Mesodermal cell (in vitro differentiated cells): Measurements from ENCODE around the gene LTBP2.
A peak's percentile ranks its signal among the peaks of the same experiment; 100 is the strongest.

ENCODE experiments used
- H3K27ac ChIP-seq: 2 replicates; pipeline ENCODE4 v1.7.0; 2013; ENCODE audit warnings: mild to moderate bottlenecking, low read depth, low read length, moderate library complexity; ENCODE audit not compliant: severe bottlenecking
- H3K36me3 ChIP-seq: 2 replicates; pipeline ENCODE4 v1.7.1; 2013; ENCODE audit warnings: mild to moderate bottlenecking, low read length, moderate library complexity; ENCODE audit not compliant: control insufficient read depth, insufficient read depth
- H3K4me1 ChIP-seq: one replicate; pipeline ENCODE4 v1.7.1; 2013; ENCODE audit warnings: mild to moderate bottlenecking, low read length; ENCODE audit not compliant: insufficient read depth, control insufficient read depth, poor library complexity, severe bottlenecking
- H3K4me3 ChIP-seq: 2 replicates; pipeline ENCODE4 v1.7.0; 2013; ENCODE audit warnings: low read length, control low read depth, mild to moderate bottlenecking; ENCODE audit not compliant: insufficient read depth, poor library complexity, severe bottlenecking; ENCODE audit errors: extremely low read depth
- H3K9me3 ChIP-seq: 2 replicates; pipeline ENCODE4 v1.7.1; 2013; ENCODE audit warnings: mild to moderate bottlenecking, low read length, moderate library complexity; ENCODE audit not compliant: control insufficient read depth
- WGBS, 2 experiments: methylation state at CpG; one replicate each; pipeline ENCODE4 v1.1.5; 2013; ENCODE audit warnings: missing lambda C conversion rate in 2 of 2; ENCODE audit not compliant: insufficient coverage in 2 of 2; 5-methylcytosine and 5-hydroxymethylcytosine counted together

Gene LTBP2

DNA sequence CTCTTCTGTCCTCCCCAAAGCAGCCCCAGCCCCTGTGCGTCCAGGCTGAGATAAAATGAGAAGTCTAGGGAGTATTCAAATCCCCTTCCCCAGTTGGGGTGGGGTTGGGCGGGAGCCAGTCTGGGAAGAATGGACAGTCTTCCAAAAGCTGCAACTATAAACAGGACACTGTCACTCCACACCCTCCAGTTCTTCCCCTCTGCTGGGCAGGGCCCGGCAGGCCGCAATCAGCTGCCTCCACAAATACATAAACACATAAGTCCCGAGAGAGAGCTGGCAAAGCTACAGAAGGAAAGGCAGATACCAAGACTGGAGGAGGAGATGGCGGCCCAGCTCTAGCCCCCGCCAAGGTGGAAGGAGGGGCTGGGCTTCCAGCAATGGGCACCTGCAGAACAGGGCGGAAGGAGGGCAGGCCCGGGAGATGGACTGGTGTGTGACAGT lies 12.7 kb downstream of the LTBP2 start:
- peaks cover 11% of the 10 kb centered on the region for H3K4me1 ChIP-seq
- H3K4me3 ChIP-seq: no peak overlapping the region
- WGBS, 2 experiments: 96 to 100% methylated on average over 4 to 6 of the region's 9 CpGs
- H3K9me3 ChIP-seq: no peaks in the 10 kb centered on the region
- H3K27ac ChIP-seq: peak overlapping the region; percentile 16
- H3K36me3 ChIP-seq: peaks cover 37% of the 10 kb centered on the region

DNA sequence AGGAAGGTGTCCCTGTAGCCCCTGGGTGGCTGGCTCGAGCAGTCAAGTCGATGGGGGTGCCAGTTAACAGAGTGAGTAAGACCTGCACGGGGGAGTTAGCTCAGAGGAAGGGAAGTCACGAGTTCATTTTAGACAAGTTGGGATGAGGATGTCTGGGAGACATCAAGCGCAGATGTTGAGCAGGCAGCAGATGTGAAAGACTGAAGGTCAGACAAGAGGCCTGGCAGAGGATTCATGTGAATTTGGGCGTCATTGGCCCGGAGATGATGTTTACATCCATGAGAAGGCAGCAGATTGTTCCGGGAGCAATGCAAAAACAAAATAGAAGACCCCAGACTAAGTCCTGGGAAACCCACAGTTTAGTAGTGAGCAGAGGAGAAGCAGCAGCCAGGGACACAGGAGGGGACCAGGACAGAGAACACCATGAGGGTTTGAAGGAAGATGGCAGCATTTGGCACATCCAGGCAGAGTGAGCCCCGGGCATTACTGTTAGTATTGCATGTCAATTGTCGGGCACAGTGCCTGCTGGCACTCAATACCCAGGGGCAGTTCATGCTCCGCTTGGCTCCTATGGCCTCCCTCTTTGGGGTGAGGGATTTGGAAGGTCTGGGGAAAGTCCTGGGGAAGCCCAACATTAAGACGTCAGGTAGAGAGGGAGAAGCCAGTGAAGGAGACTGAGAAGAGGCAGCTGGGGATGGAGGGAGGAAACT lies 15.1 kb downstream of the LTBP2 start:
- 92 to 93% methylated on average over 11 of the region's 12 CpGs for WGBS, 2 experiments
- no peak overlapping the region for H3K27ac ChIP-seq
- peaks cover 20% of the 10 kb centered on the region for H3K4me1 ChIP-seq
- H3K4me3 ChIP-seq: no peak overlapping the region
- H3K36me3 ChIP-seq: peaks cover 27% of the 10 kb centered on the region
- no peaks in the 10 kb centered on the region for H3K9me3 ChIP-seq

DNA sequence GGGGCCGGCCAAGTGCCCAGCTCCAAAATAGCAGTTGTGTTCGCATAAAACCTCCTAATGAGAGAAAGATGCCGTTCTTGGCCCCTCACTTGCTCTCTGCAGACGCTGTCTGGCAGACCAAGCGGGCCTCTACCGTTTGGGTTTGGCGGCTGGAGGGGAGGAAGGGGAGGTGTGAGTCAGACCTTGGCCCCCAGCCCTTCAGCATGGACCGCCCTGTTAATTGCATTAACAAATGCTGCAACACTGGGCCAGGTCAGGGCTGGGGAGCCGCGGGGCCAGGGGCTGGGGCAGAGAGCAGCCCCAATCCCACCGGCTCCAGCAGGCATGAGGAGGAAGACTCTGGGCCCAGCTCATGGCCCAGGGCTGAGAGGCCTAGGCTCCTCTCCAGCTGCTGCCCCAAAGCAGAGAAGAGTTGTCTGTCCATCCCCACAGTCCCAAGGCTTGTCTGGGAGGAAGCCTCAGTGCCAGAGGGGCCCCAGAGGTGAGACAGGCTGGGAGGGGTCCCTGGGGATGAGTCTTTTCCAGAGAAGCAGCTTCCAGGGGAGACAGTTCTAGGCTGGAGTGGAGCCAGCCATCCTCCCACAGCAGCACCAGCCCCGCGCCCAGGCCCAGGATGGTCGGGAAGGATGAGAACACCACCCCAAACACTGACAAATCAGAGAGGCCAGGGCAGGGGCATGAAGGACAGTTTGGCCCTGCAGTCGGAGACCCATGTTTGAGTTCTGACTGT lies 16.9 kb downstream of the LTBP2 start:
- Histone ChIP-seq H3K36me3 (peaks cover 15% of the 10 kb centered on the region), H3K4me1 (peaks cover 25% of the 10 kb centered on the region), H3K9me3 (no peaks in the 10 kb centered on the region), H3K4me3 (no peak overlapping the region), H3K27ac (peak overlapping the region; percentile 13)
- whole genome bisulfite sequencing, 2 experiments: 84% methylated on average over 13 to 15 of the region's 15 CpGs

DNA sequence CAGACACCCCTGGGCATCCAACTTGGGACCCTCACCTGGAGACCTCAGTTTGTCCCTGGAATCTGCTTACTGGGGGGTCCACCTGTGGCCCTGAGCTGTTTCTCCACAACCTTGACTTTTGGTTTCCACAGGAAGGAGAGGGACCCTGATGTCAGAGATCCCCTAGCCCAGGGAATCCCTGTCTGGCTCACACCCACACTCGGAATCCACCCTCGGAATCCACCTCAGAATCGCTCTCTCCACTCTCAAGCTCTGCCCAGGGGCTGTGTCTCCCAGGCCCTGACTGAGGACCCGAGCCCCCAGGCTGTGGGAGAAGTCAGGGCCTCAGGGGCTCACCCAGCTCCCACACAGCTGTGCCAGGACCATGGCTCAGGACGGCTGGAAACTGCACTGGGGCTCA lies 17.4 kb downstream of the LTBP2 start:
- Histone ChIP-seq H3K4me1 (peaks cover 25% of the 10 kb centered on the region), H3K9me3 (no peaks in the 10 kb centered on the region), H3K36me3 (peaks cover 15% of the 10 kb centered on the region), H3K27ac (peak overlapping the region; percentile 13), H3K4me3 (no peak overlapping the region)
- WGBS, 2 experiments: 86 to 100% methylated on average over 2 of the region's 5 CpGs

DNA sequence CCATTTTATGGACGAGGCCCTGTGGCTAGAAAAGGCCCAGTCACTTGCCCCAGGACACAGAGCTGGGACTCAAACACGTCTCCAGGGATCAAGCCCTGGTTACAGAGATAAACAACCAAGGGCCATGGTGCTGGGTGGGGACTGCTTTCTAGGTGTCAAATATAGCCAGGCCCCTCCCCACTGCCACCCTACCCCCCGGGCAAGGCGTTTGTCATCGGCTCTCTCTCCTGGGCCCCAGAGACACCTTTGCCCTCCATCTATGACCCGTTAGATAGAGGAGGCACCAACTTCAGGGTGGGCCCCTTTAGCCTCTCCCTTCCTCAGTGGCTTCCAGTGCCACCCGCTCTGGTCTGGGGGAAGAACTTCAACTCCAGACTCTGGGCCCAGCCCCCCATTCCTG lies 18.0 kb downstream of the LTBP2 start:
- Histone ChIP-seq H3K4me3 (no peak overlapping the region), H3K27ac (no peak overlapping the region), H3K9me3 (no peaks in the 10 kb centered on the region), H3K4me1 (peaks cover 25% of the 10 kb centered on the region), H3K36me3 (peaks cover 18% of the 10 kb centered on the region)
- 86 to 94% methylated on average over 5 to 7 of the region's 7 CpGs for WGBS, 2 experiments

DNA sequence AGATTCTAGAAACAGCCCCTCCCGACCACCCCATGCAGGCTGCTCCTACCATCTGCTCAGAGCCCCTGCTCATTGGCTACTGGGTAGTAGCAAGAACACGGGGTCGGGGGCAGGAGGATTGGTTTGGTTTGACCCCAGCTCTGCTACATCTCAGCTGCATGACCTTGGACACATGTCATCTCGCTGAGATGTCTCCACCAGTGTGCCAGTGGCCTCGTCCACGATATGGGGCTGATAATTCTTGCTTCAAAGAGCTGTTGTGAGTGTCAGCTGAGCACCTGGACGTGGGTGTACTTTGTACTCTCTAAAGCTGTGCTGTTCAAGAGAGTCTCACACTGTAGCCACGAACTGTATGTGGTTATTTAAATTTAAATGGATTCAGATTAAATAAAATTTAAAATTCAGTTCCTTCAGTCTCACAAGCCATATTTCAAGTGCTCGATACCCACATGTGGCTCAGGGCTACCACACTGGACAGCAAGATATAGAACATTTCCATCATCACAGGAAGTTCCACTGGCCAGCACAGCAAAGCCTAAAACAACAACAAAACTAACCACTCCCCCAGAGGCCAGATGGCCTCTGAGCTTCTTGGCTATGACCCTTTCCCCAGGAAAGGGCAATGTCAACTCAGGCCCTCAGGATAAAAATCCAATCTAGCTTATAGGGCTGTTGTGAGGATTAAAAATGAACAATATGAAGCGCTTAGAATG lies 18.6 kb downstream of the LTBP2 start:
- Histone ChIP-seq H3K36me3 (peaks cover 21% of the 10 kb centered on the region), H3K4me1 (peaks cover 25% of the 10 kb centered on the region), H3K4me3 (no peak overlapping the region), H3K27ac (no peak overlapping the region), H3K9me3 (no peaks in the 10 kb centered on the region)
- WGBS, 2 experiments: 85 to 91% methylated on average over 7 to 8 of the region's 10 CpGs

DNA sequence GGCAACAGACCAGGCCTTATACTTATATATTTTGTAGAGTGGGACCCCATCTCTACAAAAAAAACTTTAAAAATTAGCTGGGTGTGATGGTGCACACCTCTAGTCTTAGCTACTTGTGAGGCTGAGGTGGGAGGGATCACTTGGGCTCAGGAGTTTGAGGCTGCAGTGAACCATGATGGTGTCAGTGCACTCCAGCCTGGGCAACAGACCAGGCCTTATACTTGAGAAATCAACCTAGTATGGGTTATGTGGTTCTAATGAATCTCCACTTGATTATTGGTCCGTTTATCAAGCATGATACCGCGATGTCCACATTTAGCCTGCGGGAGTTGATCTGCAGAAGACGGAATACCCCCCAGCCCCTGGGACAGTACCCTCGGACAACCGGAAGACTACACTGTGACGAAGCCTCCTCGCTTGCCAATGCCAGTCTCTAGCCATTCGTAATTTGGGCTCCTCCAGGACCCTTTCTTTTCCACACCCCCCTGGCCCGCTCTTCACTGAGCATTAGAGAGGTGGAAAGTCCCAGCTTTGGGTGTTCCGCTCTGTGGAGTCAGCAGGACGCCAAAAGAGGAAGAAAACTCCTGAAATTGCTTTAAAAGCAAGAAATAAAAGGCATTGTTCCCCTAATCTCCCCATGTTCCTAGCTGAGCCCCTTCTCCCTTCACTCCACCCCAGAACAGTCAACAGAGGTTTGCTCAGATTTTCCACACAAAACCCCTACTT lies 19.4 kb downstream of the LTBP2 start:
- H3K27ac ChIP-seq: no peak overlapping the region
- WGBS, 2 experiments: 95 to 96% methylated on average over 12 of the region's 13 CpGs

DNA sequence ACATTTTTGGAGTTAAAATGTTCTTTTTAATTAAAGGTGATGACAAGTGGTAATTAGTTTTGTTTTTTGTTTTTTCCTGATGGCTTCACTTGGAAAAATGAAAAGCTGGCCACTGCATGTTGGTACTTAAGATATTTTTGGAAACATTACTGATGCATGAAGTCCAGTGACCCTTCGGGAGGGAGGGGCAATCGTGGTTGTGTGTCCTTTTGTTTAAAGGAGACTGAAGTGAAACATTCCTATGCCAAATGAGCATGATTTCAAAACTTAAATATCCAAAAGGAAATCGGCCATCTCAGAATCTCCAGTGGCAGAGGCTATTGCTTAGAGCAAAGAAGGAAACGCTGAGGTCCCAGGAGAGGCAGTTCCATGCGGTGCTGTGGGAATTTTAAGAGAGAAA lies 20.1 kb downstream of the LTBP2 start:
- peaks cover 25% of the 10 kb centered on the region for H3K4me1 ChIP-seq
- no peak overlapping the region for H3K4me3 ChIP-seq
- 90 to 95% methylated on average over 4 of the region's 5 CpGs for WGBS, 2 experiments
- H3K9me3 ChIP-seq: no peaks in the 10 kb centered on the region
- no peak overlapping the region for H3K27ac ChIP-seq
- peaks cover 16% of the 10 kb centered on the region for H3K36me3 ChIP-seq

More for the DNA sequence above, 19.4 kb downstream of the LTBP2 start:
- Histone ChIP-seq H3K9me3 (no peaks in the 10 kb centered on the region), H3K4me3 (no peak overlapping the region), H3K4me1 (peaks cover 25% of the 10 kb centered on the region), H3K36me3 (peaks cover 19% of the 10 kb centered on the region)

DNA sequence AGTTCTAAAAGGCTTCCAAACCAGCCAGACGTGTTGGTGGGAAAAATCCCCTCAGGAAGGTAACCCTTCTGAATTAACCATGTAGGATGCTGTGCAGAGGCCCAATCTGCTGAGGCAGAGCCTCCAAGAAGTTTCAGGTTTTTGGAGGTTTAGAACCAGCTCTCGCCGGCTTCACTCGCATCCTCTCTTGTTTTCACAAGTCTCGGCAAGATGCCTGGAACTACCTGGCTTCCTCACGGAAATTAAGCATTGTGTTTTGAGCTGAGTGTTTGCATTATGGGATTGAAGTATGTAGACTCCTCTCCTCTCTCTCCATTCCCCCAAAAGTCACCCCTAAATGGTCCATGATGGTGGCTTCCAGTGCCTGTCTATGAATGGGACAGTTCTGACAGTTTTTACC lies 20.6 kb downstream of the LTBP2 start:
- Histone ChIP-seq H3K27ac (no peak overlapping the region), H3K36me3 (peaks cover 16% of the 10 kb centered on the region), H3K4me3 (no peak overlapping the region), H3K9me3 (peaks cover 3% of the 10 kb centered on the region), H3K4me1 (peaks cover 29% of the 10 kb centered on the region)
- WGBS, 2 experiments: 96 to 100% methylated on average over 4 of the region's 6 CpGs

DNA sequence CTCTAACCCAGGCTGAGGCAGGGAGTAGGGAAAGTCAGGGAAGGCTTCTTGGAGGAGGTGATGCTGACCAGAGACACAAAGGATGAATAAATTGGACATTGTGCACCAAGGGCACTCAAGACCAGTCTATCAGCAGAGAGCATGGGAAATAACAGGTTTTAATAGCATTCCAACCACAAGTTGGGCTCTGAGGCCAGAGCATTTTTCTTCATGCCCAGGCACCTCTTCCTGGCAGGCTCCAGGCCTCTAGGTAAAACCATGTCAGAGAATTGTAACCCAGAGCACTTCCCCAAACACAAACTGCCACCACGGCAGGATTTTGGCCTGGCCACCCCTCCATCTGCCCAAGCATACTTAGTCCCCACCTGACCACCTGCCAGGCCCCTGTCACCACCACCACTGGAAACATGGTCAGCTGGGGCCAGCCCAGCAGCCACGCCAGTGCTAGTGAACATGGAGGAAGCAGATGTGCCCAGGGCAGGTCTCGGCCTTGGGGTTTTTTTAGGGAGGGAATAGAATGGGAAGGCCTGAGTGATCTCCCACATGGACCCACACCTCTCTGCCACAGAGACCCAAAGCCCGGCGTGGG lies 22.7 kb downstream of the LTBP2 start:
- Histone ChIP-seq H3K27ac (no peak overlapping the region), H3K4me1 (peaks cover 24% of the 10 kb centered on the region), H3K9me3 (peaks cover 3% of the 10 kb centered on the region), H3K36me3 (peaks cover 30% of the 10 kb centered on the region), H3K4me3 (no peak overlapping the region)
- WGBS, 2 experiments: 90 to 95% methylated on average over 3 to 4 of the region's 5 CpGs
